RWPE2 (cell line): Measurements from ENCODE around the gene LRRK1.

Experiments used
- ATAC-seq: fragments of 200-7000 bp; cut with Tn5 transposase; 3 replicates; pipeline ENCODE4 v1.9.1; 2021; ENCODE audit warnings: low read depth
- DNase-seq: peaks from one replicate; pipeline ENCODE4 v3.0.0-alpha.2; 2020; ENCODE audit warnings: low spot score
- H3K27ac ChIP-seq: fragments of 450-650 bp; 2 replicates; pipeline ENCODE4 v1.5.1; 2017; ENCODE audit warnings: mild to moderate bottlenecking; ENCODE audit not compliant: poor library complexity, severe bottlenecking
- H3K27me3 ChIP-seq: fragments of 250-450 bp; sonication (Bioruptor Pico); 2 replicates; pipeline ENCODE4 v1.5.1; 2021; ENCODE audit warnings: mild to moderate bottlenecking, moderate library complexity; ENCODE audit not compliant: insufficient read depth, poor library complexity, severe bottlenecking
- H3K36me3 ChIP-seq: fragments of 250-450 bp; sonication (Bioruptor Pico); 2 replicates; pipeline ENCODE4 v1.5.1; 2020; ENCODE audit warnings: low read depth, mild to moderate bottlenecking, moderate library complexity
- H3K4me1 ChIP-seq: fragments of 250-450 bp; sonication (Bioruptor Pico); 2 replicates; pipeline ENCODE4 v1.5.1; 2021; ENCODE audit warnings: mild to moderate bottlenecking, moderate library complexity; ENCODE audit not compliant: insufficient read depth, poor library complexity, severe bottlenecking
- H3K4me3 ChIP-seq: fragments of 250-450 bp; sonication (Bioruptor Pico); 2 replicates; pipeline ENCODE4 v1.5.1; 2021; ENCODE audit warnings: mild to moderate bottlenecking, moderate library complexity; ENCODE audit not compliant: severe bottlenecking
- H3K9me3 ChIP-seq: fragments of 250-450 bp; sonication (Bioruptor Pico); 2 replicates; pipeline ENCODE4 v1.5.1; 2021; ENCODE audit warnings: mild to moderate bottlenecking, moderate library complexity; ENCODE audit not compliant: severe bottlenecking
- CTCF ChIP-seq: fragments of 450-650 bp; IDR thresholded peaks from one replicate; pipeline ENCODE4 v1.5.1; 2017; ENCODE audit warnings: mild to moderate bottlenecking, moderate library complexity; ENCODE audit not compliant: poor library complexity, severe bottlenecking

Gene LRRK1

DNA sequence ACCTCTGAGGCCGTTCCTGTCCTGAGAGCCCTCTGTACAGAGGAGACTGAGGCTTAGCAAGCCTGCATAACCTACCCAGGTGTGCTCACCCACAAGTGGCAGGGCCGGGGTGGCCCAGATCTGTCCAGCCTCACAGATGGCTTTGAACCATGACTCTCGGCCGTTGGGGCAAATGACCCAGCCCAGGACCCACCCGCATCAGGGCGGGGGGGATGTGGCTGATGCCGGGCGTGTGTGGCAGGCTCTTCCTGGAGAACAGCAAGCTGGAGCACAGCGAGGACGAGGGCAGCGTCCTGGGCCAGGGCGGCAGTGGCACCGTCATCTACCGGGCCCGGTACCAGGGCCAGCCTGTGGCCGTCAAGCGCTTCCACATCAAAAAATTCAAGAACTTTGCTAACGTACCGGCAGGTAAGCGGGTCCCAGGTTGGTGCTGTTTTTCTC is 133.5 kb downstream of the LRRK1 start:
- no peak for ATAC-seq
- Histone ChIP-seq H3K27me3 (no peaks in the 10 kb centered on the region), H3K27ac (no peak overlapping the region), H3K9me3 (no peaks in the 10 kb centered on the region), H3K4me1 (no peaks in the 10 kb centered on the region), H3K36me3 (peaks cover 42% of the 10 kb centered on the region), H3K4me3 (no peak overlapping the region)
- TF ChIP-seq CTCF: no peak
- peak; percentile 65 for DNase-seq

GRCh38 chr15:101053261-101053660 is 134.1 kb downstream of the LRRK1 start:
- ATAC-seq (no peak), DNase-seq (peak; percentile 70)
- no peak for TF ChIP-seq CTCF
- Histone ChIP-seq H3K36me3 (peaks cover 42% of the 10 kb centered on the region), H3K9me3 (no peaks in the 10 kb centered on the region), H3K4me3 (no peak overlapping the region), H3K27ac (no peak overlapping the region), H3K4me1 (no peaks in the 10 kb centered on the region), H3K27me3 (no peaks in the 10 kb centered on the region)

GRCh38 chr15:101054116-101054515 is 135.0 kb downstream of the LRRK1 start:
- Histone ChIP-seq H3K27ac (no peak overlapping the region), H3K36me3 (peaks cover 42% of the 10 kb centered on the region), H3K4me1 (no peaks in the 10 kb centered on the region), H3K9me3 (no peaks in the 10 kb centered on the region), H3K4me3 (no peak overlapping the region), H3K27me3 (no peaks in the 10 kb centered on the region)
- DNase-seq (peak; percentile 50), ATAC-seq (no peak)
- TF ChIP-seq CTCF: no peak

- ATAC-seq (no peak), DNase-seq (no peak)
- Histone ChIP-seq H3K4me3 (no peak overlapping the region), H3K36me3 (peaks cover 48% of the 10 kb centered on the region), H3K27ac (no peak overlapping the region), H3K27me3 (no peaks in the 10 kb centered on the region), H3K4me1 (no peaks in the 10 kb centered on the region), H3K9me3 (no peaks in the 10 kb centered on the region)
- TF ChIP-seq CTCF: no peak
Measured at GRCh38 chr15:101054991-101055390, 135.8 kb downstream of the LRRK1 start.

DNA sequence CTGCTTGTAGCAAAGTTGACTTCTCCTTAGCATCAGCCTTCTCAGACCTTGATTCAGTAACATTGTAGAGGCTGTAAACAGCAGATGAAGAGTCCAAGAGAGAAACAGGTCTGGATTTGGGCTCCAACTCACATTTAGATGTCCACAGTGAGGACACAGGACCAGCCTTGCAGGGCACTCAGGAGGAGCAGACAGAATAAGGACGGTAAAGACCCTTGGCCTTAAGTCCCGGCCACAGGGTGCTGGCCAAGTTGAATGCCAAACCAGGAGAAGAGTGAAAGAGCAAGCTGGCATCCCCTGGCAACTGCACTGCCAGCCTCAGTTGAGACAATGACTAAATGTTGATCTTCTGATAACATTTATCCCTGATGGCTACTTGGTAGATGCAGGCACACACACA is 136.3 kb downstream of the LRRK1 start:
- TF ChIP-seq CTCF: no peak
- peaks cover 50% of the 10 kb centered on the region for H3K36me3 ChIP-seq
- H3K4me1 ChIP-seq: no peaks in the 10 kb centered on the region
- DNase-seq: no peak
- no peak for ATAC-seq
- no peak overlapping the region for H3K4me3 ChIP-seq
- no peaks in the 10 kb centered on the region for H3K9me3 ChIP-seq
- no peaks in the 10 kb centered on the region for H3K27me3 ChIP-seq
- no peak overlapping the region for H3K27ac ChIP-seq
